ENCODE data around the gene PYHIN1. TPM values are rescaled to one million over a fixed set of nuclear protein-coding genes. Genes with fewer than 3 reads are reported as not detected.
A peak's percentile ranks its signal among the peaks of the same experiment; 100 is the strongest.

PYHIN1 gene
- polyA plus RNA-seq, 1 donor (not counting 4 experiments of a cell fraction or from before 2014, with no cell fraction given), result 0.37 TPM

DNA sequence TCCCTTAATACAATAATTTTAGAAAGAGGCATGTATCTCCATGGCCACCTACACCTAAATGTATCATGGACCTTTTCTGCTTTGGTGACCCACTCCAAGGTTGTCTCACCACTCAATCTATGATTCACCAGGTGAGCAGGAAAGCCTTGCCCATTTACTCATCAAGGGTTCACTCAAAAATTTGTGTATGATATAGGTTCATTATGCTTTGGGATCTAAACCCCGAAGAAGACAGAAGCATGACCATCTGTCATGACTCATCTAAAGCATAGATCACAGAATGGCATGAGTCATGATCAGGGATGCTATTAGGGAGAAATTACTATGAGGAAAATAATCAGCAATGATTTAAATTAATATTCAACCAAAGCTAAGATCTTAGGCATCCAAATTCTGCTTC lies 38.5 kb downstream of the PYHIN1 start:
- DNase-seq (ENCODE audit: low read depth, low spot score), result peak; percentile 88
- H3K36me3 ChIP-seq (ENCODE audit: control insufficient read depth in 2 of 2, extremely low read depth in 1 of 2, insufficient read depth in 2 of 2, low read length in 2 of 2), result no peaks in the 10 kb centered on the region
- peak overlapping the region; percentile 72 for H3K27ac ChIP-seq (ENCODE audit: control insufficient read depth, insufficient read depth, low read length)
- H3K4me3 ChIP-seq (ENCODE audit: control insufficient read depth in 2 of 3, extremely low read depth in 1 of 3, insufficient read depth in 2 of 3, low read depth in 1 of 3, low read length in 3 of 3), result no peak overlapping the region
- dilution Hi-C loops (cut with MboI; ENCODE audit: extremely low pct_ligation_motif_present, low sequenced_read_pairs), result no loop called here
- peaks cover 12% of the 10 kb centered on the region for H3K4me1 ChIP-seq (ENCODE audit: control insufficient read depth, extremely low read depth, insufficient read depth, low read length)
- H3K27me3 ChIP-seq (ENCODE audit: control insufficient read depth, extremely low read depth, insufficient read depth, low read length), result no peaks in the 10 kb centered on the region
- H3K9me1 ChIP-seq (ENCODE audit: control insufficient read depth, extremely low read depth, insufficient read depth, low read length), result no peaks in the 10 kb centered on the region
- H3K9ac ChIP-seq (ENCODE audit: control insufficient read depth, extremely low read depth, insufficient read depth, low read length), result no peak overlapping the region
- no peak overlapping the region for H3K4me2 ChIP-seq (ENCODE audit: control insufficient read depth, extremely low read depth, insufficient read depth, low read depth, low read length)
- FAIRE-seq, result peak; percentile 91
- no peak for TF ChIP-seq EZH2 (IDR thresholded peaks at IDR 0.05; ENCODE audit: low read length)
- TF ChIP-seq, protein P1, sequence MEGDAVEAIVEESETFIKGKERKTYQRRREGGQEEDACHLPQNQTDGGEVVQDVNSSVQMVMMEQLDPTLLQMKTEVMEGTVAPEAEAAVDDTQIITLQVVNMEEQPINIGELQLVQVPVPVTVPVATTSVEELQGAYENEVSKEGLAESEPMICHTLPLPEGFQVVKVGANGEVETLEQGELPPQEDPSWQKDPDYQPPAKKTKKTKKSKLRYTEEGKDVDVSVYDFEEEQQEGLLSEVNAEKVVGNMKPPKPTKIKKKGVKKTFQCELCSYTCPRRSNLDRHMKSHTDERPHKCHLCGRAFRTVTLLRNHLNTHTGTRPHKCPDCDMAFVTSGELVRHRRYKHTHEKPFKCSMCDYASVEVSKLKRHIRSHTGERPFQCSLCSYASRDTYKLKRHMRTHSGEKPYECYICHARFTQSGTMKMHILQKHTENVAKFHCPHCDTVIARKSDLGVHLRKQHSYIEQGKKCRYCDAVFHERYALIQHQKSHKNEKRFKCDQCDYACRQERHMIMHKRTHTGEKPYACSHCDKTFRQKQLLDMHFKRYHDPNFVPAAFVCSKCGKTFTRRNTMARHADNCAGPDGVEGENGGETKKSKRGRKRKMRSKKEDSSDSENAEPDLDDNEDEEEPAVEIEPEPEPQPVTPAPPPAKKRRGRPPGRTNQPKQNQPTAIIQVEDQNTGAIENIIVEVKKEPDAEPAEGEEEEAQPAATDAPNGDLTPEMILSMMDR (optimal IDR thresholded peaks at IDR 0.05 in 1 of 3, IDR thresholded peaks at IDR 0.05 in 1 of 3, conservative IDR thresholded peaks at IDR 0.05 in 1 of 3; ENCODE audit: extremely low read depth in 1 of 3, insufficient read depth in 2 of 3, low read length in 3 of 3), result no peak
- no peak overlapping the region for H2AFZ ChIP-seq (ENCODE audit: control insufficient read depth, low read length)
- H3K79me2 ChIP-seq (ENCODE audit: control insufficient read depth, insufficient read depth, low read length), result no peaks in the 10 kb centered on the region
- no peaks in the 10 kb centered on the region for H4K20me1 ChIP-seq (ENCODE audit: control insufficient read depth, extremely low read depth, insufficient read depth, low read length)
- H3K9me3 ChIP-seq (ENCODE audit: control insufficient read depth, low read depth, low read length), result no peaks in the 10 kb centered on the region

DNA sequence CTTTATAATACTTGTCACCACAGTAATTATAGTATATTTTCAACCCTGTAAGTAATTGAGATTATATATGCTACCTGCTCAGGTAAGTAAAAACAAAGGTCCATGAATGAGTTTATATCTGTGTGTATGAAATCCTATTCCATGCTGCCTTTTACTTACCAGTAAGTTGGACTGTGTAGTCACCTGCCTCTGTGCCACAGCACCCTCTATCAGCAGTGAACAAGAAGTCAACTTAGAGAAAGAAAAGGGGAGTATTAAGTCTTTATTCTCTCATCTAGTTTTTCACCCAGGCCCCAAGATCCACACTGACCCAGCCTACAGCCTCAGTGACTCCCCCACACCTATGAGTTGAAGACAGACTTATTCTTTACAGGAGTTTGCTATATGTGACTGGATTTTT lies 41.5 kb downstream of the PYHIN1 start:
- Histone ChIP-seq H4K20me1 (ENCODE audit: control insufficient read depth, extremely low read depth, insufficient read depth, low read length) (no peaks in the 10 kb centered on the region), H3K4me1 (ENCODE audit: control insufficient read depth, extremely low read depth, insufficient read depth, low read length) (peaks cover 12% of the 10 kb centered on the region), H3K4me2 (ENCODE audit: control insufficient read depth, extremely low read depth, insufficient read depth, low read depth, low read length) (no peak overlapping the region), H3K36me3 (ENCODE audit: control insufficient read depth in 2 of 2, extremely low read depth in 1 of 2, insufficient read depth in 2 of 2, low read length in 2 of 2) (no peaks in the 10 kb centered on the region), H3K4me3 (ENCODE audit: control insufficient read depth in 2 of 3, extremely low read depth in 1 of 3, insufficient read depth in 2 of 3, low read depth in 1 of 3, low read length in 3 of 3) (no peak overlapping the region), H3K27me3 (ENCODE audit: control insufficient read depth, extremely low read depth, insufficient read depth, low read length) (no peaks in the 10 kb centered on the region), H3K79me2 (ENCODE audit: control insufficient read depth, insufficient read depth, low read length) (no peaks in the 10 kb centered on the region), H3K9ac (ENCODE audit: control insufficient read depth, extremely low read depth, insufficient read depth, low read length) (no peak overlapping the region), H2AFZ (ENCODE audit: control insufficient read depth, low read length) (no peak overlapping the region), H3K27ac (ENCODE audit: control insufficient read depth, insufficient read depth, low read length) (no peak overlapping the region), H3K9me1 (ENCODE audit: control insufficient read depth, extremely low read depth, insufficient read depth, low read length) (no peaks in the 10 kb centered on the region), H3K9me3 (ENCODE audit: control insufficient read depth, low read depth, low read length) (no peaks in the 10 kb centered on the region)
- TF ChIP-seq EZH2 (IDR thresholded peaks at IDR 0.05; ENCODE audit: low read length), result no peak
- TF ChIP-seq, protein P1 (optimal IDR thresholded peaks at IDR 0.05 in 1 of 3, IDR thresholded peaks at IDR 0.05 in 1 of 3, conservative IDR thresholded peaks at IDR 0.05 in 1 of 3; ENCODE audit: extremely low read depth in 1 of 3, insufficient read depth in 2 of 3, low read length in 3 of 3), result peak; percentile 45 to 58 (median 53)
- peak; percentile 53 for FAIRE-seq
- DNase-seq (ENCODE audit: low read depth, low spot score), result no peak
- dilution Hi-C loops (cut with MboI; ENCODE audit: extremely low pct_ligation_motif_present, low sequenced_read_pairs), result no loop called here

Data from keratinocyte (primary cell).